GM18499 (cell line): Measurements from ENCODE around the gene CD1E.
"Not testable (repeated sequence)": the region's sequence is repeated elsewhere in the genome, so short reads cannot be mapped to it uniquely, and the experiment has no call there.

ENCODE experiments used
- ATAC-seq: cut with Tn5 transposase; IDR thresholded peaks from one replicate; pipeline ENCODE4 v1.9.1; 2021; ENCODE audit warnings: moderate number of reproducible peaks; ENCODE audit not compliant: insufficient read depth, unreplicated experiment

CD1E gene

DNA sequence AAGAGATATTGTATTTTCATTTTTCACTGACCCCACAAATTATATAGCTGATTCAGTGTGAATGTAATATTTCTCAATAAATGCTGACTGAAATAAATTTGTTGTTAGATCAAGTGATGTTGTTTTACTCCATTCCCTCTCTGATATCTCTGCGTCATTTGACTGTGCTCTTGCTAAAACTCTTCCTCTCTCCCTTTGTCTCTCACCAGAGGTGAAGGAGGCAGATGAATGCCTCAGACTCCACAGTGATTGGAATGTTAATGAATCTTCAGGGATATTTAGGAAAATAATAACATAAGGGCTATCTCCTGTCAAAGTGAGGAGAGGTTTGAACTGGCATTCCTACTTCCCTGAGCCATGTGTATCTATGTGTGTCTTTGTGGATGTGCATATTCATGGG lies 3.7 kb downstream of the CD1E start:
- ATAC-seq: no peak

DNA sequence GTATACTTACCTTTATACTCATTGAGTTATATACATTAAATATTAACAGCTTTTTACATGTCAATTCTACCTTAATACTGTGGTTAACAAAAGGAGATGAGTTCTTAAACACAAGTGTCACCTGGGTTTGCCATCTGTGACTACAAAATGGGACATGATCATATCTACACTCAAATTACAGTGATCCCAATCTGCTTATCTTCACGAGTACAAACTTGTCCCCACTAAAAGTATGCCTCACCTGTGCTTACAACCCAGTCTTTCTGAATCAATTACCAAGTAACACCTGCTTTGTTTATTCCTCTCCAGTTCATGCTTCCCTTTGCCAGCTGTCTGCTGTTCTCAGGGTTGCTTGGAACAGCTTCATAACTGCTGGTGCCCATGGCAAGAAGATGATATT lies 8.8 kb downstream of the CD1E start:
- ATAC-seq: no peak

DNA sequence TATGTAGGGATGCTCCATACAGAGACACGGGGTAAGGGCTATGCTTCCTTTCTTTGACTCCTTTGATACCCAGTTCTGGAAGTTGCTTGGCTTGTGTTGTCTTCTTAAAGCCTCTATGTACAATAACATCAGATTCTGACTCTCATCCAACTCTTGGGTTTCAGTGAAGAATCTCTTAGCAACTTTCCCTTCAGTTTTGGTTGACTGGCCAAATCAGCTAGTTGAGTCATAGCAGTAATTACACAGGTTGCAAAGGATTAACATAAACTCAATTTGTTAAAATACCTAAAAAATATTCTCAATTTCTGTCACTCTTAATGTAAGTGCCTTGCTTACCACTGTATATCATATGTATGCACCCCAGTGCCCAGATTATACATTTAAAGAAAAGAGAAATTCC lies 9.2 kb downstream of the CD1E start:
- ATAC-seq: no peak

DNA sequence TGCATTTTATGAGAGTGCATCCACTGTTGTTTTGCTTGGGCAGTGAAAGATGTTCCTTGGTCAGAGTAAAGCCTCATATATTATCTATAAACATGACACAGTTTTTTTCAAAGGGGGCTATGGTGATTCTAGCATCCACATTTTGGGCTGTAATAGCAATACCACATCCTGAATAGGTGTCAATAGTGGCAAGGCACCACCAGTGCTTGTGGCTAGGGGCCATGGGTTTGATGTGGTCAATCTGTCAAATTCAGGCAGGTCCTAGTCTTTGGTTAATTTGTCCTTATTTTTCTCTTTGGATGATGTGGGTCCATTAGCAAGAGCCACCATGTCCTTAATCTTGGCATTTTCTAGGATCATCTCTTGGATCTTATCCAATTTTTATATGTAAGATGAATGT lies 13.1 kb downstream of the CD1E start:
- no peak for ATAC-seq

DNA sequence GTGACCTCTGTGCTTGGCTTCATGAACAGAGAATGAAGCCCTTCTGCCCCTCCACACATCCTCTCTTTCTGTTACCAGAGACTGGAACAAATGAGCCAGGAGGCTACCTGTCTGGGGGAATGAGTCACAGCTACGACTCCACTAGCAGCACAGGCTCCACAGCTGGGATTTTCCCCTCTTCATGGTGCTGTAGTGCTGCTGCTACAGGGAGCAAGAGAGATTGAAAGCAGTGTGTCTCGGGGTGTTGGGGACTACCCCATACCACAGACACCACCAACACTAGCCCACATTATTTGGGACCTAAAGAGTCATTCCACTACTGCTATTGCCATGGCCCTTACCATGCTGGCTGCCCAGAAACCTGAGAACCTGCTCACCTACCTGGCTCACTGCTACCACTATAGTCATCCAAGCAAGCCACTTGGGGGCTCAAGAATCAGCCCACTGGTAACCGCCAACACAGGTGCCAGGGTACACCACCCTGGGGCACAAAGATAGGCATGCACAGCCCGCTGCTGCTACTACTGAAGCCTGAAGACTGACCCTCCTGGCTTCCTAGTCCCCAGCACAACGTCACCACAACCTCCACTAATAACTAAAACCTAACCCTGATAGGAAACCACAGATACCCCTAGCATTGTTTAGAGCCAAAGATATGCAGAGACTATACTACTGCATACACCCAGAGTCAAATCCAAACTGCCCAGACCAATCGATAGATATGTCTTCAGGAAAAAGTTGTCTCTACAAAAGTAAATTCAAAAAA lies 17.7 kb downstream of the CD1E start:
- ATAC-seq: peak; percentile 92

DNA sequence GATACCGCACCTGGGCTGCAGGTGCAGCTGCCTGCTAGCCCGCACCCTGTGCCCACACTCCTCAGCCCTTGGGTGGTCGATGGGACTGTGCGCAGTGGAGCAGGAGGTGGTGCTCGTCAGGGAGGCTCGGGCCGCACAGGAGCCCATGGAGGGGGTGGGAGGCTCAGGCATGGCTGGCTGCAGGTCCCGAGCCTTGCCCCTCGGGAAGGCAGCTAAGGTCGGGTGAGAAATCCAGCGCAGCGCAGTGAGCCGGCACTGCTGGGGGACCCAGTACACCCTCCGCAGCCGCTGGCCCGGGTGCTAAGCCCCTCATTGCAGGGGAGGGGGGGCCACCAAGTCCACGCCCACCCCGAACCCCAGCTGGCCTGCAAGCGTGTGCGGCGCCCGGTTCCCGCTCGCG lies 20.4 kb downstream of the CD1E start:
- not testable (repeated sequence) for ATAC-seq

DNA sequence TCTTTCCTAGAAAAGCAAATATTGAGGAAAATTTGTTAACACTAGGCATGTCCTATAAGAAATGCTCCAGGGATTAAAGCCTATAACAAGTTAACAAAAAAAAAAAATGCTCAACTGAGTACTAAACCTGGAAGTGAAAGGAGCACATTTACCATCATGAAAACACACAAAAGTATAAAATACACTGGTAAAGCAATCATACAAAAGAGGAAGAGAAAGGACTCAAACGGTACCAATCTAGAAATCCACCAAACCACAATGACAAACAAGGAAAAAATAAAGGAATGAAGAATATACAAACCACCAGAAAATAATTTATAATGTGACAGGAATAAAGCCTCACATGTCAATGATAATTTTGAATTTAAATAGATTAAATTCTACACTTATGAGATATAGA lies 21.2 kb downstream of the CD1E start:
- ATAC-seq: no peak

DNA sequence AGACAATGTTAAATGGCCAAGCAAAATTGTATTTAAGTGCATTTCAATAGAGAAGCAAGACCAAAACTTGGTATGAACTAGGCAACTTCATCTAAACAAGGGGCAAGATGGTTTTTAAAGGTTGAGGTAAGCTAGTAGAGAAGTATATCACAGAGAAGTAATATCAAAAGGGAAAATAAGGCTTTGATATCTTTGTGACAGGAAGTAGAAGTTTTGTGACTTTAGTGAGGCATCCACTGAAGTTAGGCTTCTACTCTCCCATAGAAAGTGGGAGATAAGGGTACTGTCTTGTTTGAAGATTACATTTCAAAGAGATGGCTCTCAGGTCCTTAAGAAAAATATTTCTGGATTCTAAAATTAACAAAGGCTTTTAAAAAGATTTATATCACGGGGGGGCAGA lies 36.6 kb downstream of the CD1E start:
- ATAC-seq: no peak

DNA sequence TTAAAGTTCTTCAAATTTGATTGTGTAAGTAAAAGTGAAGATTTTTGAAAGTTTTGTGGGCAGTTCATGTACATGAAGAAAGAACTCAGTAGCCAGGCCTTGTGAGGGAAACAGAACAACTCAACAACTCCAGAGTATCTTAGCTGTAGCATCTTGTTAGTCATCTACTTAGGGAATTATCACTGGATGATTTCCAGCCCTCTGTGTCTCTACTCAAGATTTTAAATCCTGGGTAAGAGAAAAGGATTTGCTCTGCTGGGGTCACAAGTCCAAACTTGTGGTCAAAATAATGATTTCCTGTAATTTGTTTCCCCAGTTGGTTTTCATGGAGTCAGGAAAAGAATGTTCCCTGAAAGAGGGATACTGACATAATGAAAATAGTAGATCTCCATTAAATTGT lies 37.4 kb downstream of the CD1E start:
- ATAC-seq: no peak

DNA sequence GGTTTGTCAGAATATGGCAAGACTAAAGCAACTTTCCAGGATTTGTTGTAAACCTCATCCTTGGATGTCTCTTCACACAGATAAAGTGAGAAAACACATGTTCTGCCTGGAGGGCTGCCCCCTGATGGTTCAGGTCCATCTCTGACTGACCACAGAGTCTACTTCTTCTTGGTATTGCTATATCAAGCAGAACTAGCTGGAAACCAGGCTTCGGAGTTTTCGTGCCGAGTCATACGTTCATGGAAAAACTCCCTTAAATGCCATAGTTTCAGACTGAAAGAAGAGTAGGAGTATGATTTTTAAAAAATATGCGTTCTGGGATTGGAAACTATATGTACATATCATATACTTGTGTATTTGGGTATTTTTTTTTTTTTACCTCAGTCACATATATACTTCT lies 39.8 kb downstream of the CD1E start:
- ATAC-seq: no peak

DNA sequence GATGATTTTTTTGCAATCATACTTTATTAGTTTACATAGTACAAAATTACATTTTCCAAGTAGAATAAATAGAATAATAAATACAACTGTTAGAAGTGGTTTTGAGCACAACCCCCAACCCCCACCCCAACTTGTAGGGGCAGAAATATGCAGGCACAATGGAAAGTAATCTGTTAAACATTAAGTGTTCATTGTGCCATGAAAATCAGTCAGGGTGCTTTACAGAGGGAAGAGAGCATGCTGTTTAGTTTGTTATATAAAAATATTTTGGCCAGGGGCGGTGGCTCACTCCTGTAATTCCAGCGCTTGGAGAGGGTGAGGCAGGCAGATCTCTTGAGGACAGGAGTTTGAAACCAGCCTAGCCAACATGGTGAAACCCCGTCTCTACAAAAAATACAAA lies 43.0 kb downstream of the CD1E start:
- no peak for ATAC-seq

DNA sequence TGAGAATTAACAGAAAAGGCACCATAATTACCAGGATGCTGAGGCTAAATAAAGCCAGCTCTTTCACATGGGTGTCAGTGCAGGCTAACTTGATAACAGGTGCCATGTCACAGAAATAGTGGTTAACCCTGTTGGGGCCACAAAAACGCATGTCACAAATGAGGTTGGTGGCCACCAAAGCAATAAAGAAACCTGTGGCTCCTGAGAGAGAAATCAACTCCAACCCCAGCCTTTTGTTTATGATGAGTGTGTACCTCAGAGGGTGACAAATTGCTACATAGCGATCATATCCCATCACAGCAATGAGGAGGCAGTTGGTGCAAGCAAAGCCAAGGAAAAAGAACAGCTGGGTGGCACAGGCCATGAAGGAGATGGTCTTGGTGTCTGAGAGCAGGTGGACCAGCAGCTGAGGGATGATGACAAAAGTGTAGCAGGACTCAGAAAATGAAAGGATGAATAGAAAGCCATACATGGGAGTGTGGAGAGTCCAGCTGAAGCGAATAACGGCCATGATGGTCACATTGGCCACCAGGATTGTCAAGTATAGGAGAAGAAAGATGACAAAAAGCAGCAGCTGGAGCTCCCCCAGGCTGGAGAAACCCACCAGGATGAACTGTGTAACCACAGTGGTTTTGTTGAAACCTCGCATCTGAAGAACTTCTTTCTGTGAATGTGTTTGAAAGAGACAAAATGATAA lies 45.3 kb downstream of the CD1E start, which contains the start of gene OR10T2:
OR10T2 (minus strand) TSS at position 649 of the 697 bp plus-strand sequence; CDS start at position 649, 0 bp downstream.
- ATAC-seq: no peak

DNA sequence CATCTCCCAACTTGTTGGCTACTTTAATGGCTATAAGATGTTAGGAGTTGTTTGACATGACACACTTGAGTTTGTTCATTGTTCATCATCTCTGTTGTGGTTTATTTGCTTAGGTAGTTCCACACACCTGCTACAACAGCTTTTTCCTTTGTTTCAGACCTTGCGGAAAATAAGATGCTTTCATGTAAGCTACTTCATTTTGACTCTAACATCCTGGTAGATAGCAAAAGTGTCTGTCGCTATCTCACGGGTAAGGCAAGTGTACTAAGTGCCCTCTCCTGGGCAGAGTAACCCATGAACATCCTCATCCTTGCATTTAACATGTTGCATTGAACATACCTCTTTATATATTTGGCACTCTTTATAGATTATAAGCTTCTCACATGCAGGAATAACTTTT lies 47.2 kb downstream of the CD1E start:
- ATAC-seq: no peak

DNA sequence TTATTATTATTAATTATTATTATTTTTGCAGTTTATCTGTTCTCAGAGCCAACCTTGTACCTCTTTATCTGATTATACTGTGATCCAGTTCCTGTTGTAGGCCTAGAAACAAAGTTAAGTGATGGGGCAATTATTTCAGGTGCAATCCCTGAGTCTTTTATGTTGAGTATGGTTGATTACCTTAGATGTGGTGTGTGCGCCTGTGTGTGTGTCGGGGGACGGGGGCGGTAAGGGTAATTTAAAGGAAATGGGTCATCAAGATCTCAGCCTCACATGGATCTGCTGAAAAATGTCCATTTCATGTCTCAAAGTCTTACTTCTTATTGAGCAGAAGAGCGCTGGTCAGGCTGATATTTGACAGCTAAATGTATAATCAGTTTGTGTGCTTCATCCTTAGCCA lies 53.4 kb downstream of the CD1E start:
- ATAC-seq: no peak
